ENCODE data around the gene TSHZ2.
"Not testable (repeated sequence)": the region's sequence is repeated elsewhere in the genome, so short reads cannot be mapped to it uniquely, and the experiment has no call there.

The TSHZ2 gene

DNA sequence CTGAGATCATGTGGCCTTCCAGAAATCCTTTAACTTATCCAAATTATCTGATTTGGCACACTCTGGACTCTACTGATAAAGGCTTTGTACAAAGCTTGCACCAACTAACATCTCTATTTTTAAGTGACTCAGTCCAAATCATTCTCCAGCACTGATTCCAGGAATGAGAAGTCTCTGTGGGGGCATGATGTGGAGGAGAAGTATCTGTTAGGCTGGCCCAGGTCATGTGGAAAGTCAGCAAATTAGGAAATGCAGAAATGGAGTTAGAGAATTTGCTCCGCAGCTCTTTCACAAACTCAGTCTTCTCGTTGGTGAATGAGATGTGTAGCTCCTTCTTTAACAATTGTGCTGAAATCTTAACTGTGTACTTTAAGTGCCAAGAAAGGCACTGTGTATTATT is 455.8 kb downstream of the TSHZ2 start:
- H3K36me3 ChIP-seq (ENCODE audit: control insufficient read depth in 2 of 2, insufficient read depth in 2 of 2, low read length in 2 of 2), result no peaks in the 10 kb centered on the region
- H3K27ac ChIP-seq (ENCODE audit: low read length), result no peak overlapping the region
- no peaks in the 10 kb centered on the region for H3K27me3 ChIP-seq (ENCODE audit: control insufficient read depth in 1 of 2, insufficient read depth in 2 of 2, low read length in 2 of 2)

DNA sequence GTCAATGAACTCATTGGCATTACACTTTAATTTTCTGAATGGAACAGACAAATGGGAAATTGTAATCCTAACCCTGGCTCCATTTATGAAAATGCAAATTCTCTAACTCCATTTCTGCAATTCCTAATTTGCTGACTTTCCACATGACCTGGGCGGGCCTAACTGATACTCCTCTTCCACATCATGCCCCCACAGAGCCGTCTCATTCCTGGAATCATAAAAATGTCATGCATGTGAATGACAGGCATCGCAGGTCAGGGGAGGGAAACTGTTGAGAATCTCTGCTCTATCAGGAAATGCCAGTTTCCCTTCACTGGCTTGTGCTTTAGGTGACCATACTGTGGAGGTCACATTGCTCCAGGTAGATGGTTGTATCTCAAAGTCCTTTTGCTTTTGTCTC is 456.4 kb downstream of the TSHZ2 start:
- Histone ChIP-seq H3K27ac (ENCODE audit: low read length) (no peak overlapping the region), H3K36me3 (ENCODE audit: control insufficient read depth in 2 of 2, insufficient read depth in 2 of 2, low read length in 2 of 2) (no peaks in the 10 kb centered on the region), H3K4me1 (ENCODE audit: control insufficient read depth, insufficient read depth, low read length) (no peaks in the 10 kb centered on the region), H3K9me3 (ENCODE audit: control insufficient read depth in 2 of 2, low read length in 2 of 2) (no peaks in the 10 kb centered on the region), H3K9ac (ENCODE audit: low read length in 2 of 2) (no peak overlapping the region), H3K27me3 (ENCODE audit: control insufficient read depth in 1 of 2, insufficient read depth in 2 of 2, low read length in 2 of 2) (no peaks in the 10 kb centered on the region), H3K4me3 (ENCODE audit: low read length in 2 of 2) (no peak overlapping the region)

More for the DNA sequence above, 455.8 kb downstream of the TSHZ2 start:
- Histone ChIP-seq H3K9ac (ENCODE audit: low read length in 2 of 2) (no peak overlapping the region), H3K4me3 (ENCODE audit: low read length in 2 of 2) (no peak overlapping the region), H3K9me3 (ENCODE audit: control insufficient read depth in 2 of 2, low read length in 2 of 2) (no peaks in the 10 kb centered on the region), H3K4me1 (ENCODE audit: control insufficient read depth, insufficient read depth, low read length) (no peaks in the 10 kb centered on the region)

DNA sequence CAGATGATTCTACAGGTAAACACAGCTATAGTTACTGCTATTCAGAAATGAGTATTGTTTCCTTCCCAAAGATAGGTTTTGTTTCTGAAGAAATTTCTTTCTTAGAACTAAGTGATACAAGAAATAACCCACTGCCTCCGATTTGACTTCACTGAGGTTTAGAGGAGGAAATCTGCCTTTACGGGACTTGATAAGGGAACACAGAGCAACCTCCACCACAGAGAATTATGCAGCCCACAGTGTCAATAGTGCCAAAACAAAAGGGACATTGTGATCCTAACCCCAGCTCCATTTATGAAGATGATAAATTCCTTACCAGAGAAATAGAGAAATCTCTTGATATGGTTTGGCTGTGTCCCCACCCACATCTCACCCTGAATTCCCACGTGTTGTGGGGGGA is 456.8 kb downstream of the TSHZ2 start:
- no peak overlapping the region for H3K27ac ChIP-seq (ENCODE audit: low read length)
- no peaks in the 10 kb centered on the region for H3K27me3 ChIP-seq (ENCODE audit: control insufficient read depth in 1 of 2, insufficient read depth in 2 of 2, low read length in 2 of 2)
- H3K4me1 ChIP-seq (ENCODE audit: control insufficient read depth, insufficient read depth, low read length), result no peaks in the 10 kb centered on the region
- H3K9me3 ChIP-seq (ENCODE audit: control insufficient read depth in 2 of 2, low read length in 2 of 2), result no peaks in the 10 kb centered on the region
- no peak overlapping the region for H3K9ac ChIP-seq (ENCODE audit: low read length in 2 of 2)
- no peaks in the 10 kb centered on the region for H3K36me3 ChIP-seq (ENCODE audit: control insufficient read depth in 2 of 2, insufficient read depth in 2 of 2, low read length in 2 of 2)
- H3K4me3 ChIP-seq (ENCODE audit: low read length in 2 of 2), result no peak overlapping the region

DNA sequence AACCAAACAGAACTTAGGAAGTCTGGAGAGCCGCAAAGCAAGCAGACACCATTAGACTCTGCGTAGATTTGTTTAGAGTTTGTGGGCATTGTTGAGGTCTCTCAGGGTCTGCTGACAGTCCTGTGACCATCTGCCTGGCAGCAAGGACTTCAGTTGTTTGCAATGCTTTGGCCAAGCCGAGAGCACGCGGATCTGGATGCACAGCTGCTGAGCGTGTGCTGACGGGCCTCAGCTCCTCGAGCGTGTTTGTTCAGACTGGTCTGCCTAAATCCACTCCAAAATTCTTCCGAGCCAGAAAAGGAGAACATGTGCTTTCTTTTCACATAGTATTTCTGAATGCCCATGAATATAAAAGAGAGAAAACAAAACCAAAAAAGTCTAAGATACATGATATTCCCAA is 462.5 kb downstream of the TSHZ2 start:
- H3K4me1 ChIP-seq (ENCODE audit: control insufficient read depth, insufficient read depth, low read length), result no peaks in the 10 kb centered on the region
- H3K27ac ChIP-seq (ENCODE audit: low read length), result no peak overlapping the region
- H3K36me3 ChIP-seq (ENCODE audit: control insufficient read depth in 2 of 2, insufficient read depth in 2 of 2, low read length in 2 of 2), result no peaks in the 10 kb centered on the region
- H3K4me3 ChIP-seq (ENCODE audit: low read length in 2 of 2), result no peak overlapping the region
- no peak overlapping the region for H3K9ac ChIP-seq (ENCODE audit: low read length in 2 of 2)
- H3K27me3 ChIP-seq (ENCODE audit: control insufficient read depth in 1 of 2, insufficient read depth in 2 of 2, low read length in 2 of 2), result no peaks in the 10 kb centered on the region
- no peaks in the 10 kb centered on the region for H3K9me3 ChIP-seq (ENCODE audit: control insufficient read depth in 2 of 2, low read length in 2 of 2)

DNA sequence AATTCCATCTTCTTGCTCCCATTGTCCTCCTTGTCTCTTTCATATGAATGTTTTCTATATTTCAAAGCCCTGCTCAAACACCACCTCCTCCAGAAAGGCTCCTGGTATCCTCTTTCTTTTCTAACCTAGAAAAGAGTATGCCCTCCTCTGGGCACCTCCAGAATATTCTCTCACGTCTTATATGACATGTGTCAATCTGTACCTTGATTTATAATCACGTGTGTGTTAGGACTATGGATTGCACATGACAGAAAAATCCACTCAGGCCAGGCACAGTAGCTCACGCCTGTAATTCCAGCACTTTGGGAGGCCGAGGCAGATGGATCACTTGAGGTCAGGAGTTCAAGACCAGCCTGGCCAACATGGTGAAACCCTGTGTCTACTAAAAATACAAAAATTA is 464.8 kb downstream of the TSHZ2 start:
- not testable (repeated sequence) for H3K4me1 ChIP-seq (ENCODE audit: control insufficient read depth, insufficient read depth, low read length); H3K27me3 ChIP-seq (ENCODE audit: control insufficient read depth in 1 of 2, insufficient read depth in 2 of 2, low read length in 2 of 2); H3K36me3 ChIP-seq (ENCODE audit: control insufficient read depth in 2 of 2, insufficient read depth in 2 of 2, low read length in 2 of 2); H3K9ac ChIP-seq (ENCODE audit: low read length in 2 of 2); H3K27ac ChIP-seq (ENCODE audit: low read length); H3K9me3 ChIP-seq (ENCODE audit: control insufficient read depth in 2 of 2, low read length in 2 of 2); H3K4me3 ChIP-seq (ENCODE audit: low read length in 2 of 2)

DNA sequence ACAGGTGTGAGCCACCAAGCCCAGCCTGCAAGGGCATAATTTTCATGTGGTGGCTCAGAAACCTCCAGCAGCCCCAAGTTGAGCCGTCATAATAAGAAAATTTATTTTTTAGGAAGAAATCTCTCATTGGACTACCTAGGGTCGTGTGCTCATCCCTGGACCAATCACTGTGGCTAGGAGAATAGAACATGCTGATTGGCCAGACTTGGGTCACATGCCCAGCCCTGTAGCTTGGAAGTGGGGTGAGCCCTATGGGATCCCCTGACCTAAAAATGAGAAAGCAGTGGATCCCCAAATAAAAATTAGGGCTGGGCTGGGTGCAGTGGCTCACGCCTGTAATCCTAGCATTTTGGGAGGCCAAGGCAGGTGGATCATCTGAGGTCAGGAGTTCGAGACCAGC is 466.2 kb downstream of the TSHZ2 start:
- Histone ChIP-seq H3K4me1 (ENCODE audit: control insufficient read depth, insufficient read depth, low read length) (no peaks in the 10 kb centered on the region), H3K36me3 (ENCODE audit: control insufficient read depth in 2 of 2, insufficient read depth in 2 of 2, low read length in 2 of 2) (no peaks in the 10 kb centered on the region), H3K27me3 (ENCODE audit: control insufficient read depth in 1 of 2, insufficient read depth in 2 of 2, low read length in 2 of 2) (no peaks in the 10 kb centered on the region), H3K9ac (ENCODE audit: low read length in 2 of 2) (no peak overlapping the region), H3K4me3 (ENCODE audit: low read length in 2 of 2) (no peak overlapping the region), H3K27ac (ENCODE audit: low read length) (no peak overlapping the region), H3K9me3 (ENCODE audit: control insufficient read depth in 2 of 2, low read length in 2 of 2) (no peaks in the 10 kb centered on the region)

DNA sequence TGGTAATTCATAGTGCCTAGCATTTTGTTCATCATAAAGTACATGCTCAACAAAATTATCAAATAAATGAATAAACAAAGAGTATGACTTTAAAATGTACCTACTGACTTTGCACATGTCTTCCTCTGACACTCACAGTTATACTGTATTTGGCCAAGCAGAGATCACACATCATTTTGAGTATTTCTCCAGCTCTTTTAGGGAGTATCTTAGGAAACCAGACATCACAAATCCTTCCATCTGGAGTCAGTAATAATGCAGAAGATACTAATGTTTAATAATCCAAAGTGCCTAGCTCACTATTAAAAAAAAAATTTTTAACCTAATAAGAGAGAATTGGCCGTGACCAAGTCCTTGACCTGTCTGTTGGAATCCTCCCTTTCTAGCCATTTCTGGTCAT is 466.9 kb downstream of the TSHZ2 start:
- no peaks in the 10 kb centered on the region for H3K4me1 ChIP-seq (ENCODE audit: control insufficient read depth, insufficient read depth, low read length)
- no peaks in the 10 kb centered on the region for H3K27me3 ChIP-seq (ENCODE audit: control insufficient read depth in 1 of 2, insufficient read depth in 2 of 2, low read length in 2 of 2)
- H3K36me3 ChIP-seq (ENCODE audit: control insufficient read depth in 2 of 2, insufficient read depth in 2 of 2, low read length in 2 of 2), result no peaks in the 10 kb centered on the region
- H3K27ac ChIP-seq (ENCODE audit: low read length), result no peak overlapping the region
- H3K4me3 ChIP-seq (ENCODE audit: low read length in 2 of 2), result no peak overlapping the region
- no peaks in the 10 kb centered on the region for H3K9me3 ChIP-seq (ENCODE audit: control insufficient read depth in 2 of 2, low read length in 2 of 2)
- H3K9ac ChIP-seq (ENCODE audit: low read length in 2 of 2), result no peak overlapping the region

DNA sequence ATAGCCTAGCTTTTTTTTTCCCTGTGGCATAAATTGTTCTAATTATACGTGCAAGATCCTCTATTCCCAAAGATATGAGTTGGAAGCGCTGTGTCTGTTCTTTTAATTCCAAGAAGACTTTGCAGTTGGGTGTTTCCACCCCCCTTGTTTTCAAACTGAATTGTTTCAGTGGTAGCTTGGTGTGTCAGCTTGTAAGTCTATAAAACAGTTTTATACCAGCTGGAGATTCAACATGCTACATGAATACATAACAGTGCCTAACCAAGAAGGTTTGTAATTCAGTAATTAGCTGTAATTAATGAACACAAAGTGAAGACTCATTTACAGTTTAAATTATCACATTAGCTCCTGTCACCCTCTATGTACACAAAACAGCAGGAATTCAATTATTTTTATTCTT is 467.5 kb downstream of the TSHZ2 start:
- no peak overlapping the region for H3K4me3 ChIP-seq (ENCODE audit: low read length in 2 of 2)
- H3K9me3 ChIP-seq (ENCODE audit: control insufficient read depth in 2 of 2, low read length in 2 of 2), result no peaks in the 10 kb centered on the region
- no peak overlapping the region for H3K9ac ChIP-seq (ENCODE audit: low read length in 2 of 2)
- H3K27ac ChIP-seq (ENCODE audit: low read length), result no peak overlapping the region
- peaks cover 2% of the 10 kb centered on the region for H3K4me1 ChIP-seq (ENCODE audit: control insufficient read depth, insufficient read depth, low read length)
- no peaks in the 10 kb centered on the region for H3K27me3 ChIP-seq (ENCODE audit: control insufficient read depth in 1 of 2, insufficient read depth in 2 of 2, low read length in 2 of 2)
- H3K36me3 ChIP-seq (ENCODE audit: control insufficient read depth in 2 of 2, insufficient read depth in 2 of 2, low read length in 2 of 2), result no peaks in the 10 kb centered on the region

DNA sequence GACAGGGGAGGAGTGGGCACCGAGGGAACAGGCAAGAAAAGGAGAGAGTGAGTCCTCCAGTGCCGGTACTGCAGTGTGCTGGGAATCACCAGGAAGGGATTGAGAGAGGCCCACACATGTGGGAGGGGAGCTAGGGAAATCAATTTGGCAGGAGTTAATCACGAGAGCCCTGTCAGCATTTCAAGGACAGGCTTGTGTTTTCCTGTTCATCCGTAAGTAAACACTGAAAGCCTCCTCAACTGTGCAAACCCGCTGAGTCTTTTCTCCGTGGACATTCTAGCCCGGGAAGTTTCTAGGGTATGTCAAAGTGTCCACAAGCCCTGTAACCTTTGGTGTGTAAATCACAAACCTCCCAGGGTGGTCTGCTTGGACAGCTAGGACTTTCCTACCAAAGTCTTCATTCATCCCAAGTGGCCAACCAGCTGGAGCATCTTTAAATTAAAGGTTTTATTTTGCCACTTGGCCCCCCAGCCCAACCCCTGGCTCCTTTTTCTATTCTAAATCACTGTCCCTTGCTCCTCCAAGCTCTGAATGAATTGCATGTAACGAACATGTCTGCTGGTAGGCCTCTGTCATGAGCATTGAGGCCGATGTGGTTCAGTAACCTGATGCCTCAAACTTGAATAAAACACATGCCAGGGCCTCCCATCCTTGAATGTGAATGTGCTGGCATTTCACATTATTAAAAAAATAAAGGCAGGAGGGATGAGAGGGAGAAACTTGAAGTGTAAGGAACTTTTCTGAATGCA is 472.4 kb downstream of the TSHZ2 start:
- H3K27me3 ChIP-seq (ENCODE audit: control insufficient read depth in 1 of 2, insufficient read depth in 2 of 2, low read length in 2 of 2), result no peaks in the 10 kb centered on the region
- H3K9me3 ChIP-seq (ENCODE audit: control insufficient read depth in 2 of 2, low read length in 2 of 2), result peaks cover 0 to 1% of the 10 kb centered on the region in 2 donors
- no peaks in the 10 kb centered on the region for H3K36me3 ChIP-seq (ENCODE audit: control insufficient read depth in 2 of 2, insufficient read depth in 2 of 2, low read length in 2 of 2)
- H3K27ac ChIP-seq (ENCODE audit: low read length), result no peak overlapping the region
- no peak overlapping the region for H3K9ac ChIP-seq (ENCODE audit: low read length in 2 of 2)
- H3K4me1 ChIP-seq (ENCODE audit: control insufficient read depth, insufficient read depth, low read length), result peaks cover 6% of the 10 kb centered on the region
- H3K4me3 ChIP-seq (ENCODE audit: low read length in 2 of 2), result no peak overlapping the region

DNA sequence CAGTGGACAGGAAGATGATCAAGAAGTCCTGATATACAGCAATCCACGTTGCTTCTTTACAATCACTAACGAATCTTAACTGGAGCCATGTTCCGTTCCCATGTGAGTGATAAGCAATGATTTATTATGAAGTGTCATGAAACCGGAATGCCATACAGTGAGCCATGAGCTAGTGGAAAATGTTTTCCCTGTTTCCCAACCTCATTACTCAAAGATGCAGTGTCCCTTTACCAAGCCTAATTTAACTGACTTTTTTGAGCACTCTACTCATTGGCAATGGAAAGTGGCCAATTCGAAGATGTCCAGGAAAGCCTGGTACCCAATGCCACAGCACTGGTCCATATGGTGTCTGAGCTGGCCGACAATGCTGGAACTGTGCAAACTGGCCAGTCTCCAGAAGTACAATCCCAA is 473.2 kb downstream of the TSHZ2 start:
- Histone ChIP-seq H3K9ac (ENCODE audit: low read length in 2 of 2) (no peak overlapping the region), H3K27ac (ENCODE audit: low read length) (no peak overlapping the region), H3K36me3 (ENCODE audit: control insufficient read depth in 2 of 2, insufficient read depth in 2 of 2, low read length in 2 of 2) (no peaks in the 10 kb centered on the region), H3K27me3 (ENCODE audit: control insufficient read depth in 1 of 2, insufficient read depth in 2 of 2, low read length in 2 of 2) (no peaks in the 10 kb centered on the region), H3K4me3 (ENCODE audit: low read length in 2 of 2) (no peak overlapping the region), H3K9me3 (ENCODE audit: control insufficient read depth in 2 of 2, low read length in 2 of 2) (peaks cover 0 to 3% of the 10 kb centered on the region in 2 donors), H3K4me1 (ENCODE audit: control insufficient read depth, insufficient read depth, low read length) (peaks cover 6% of the 10 kb centered on the region)

DNA sequence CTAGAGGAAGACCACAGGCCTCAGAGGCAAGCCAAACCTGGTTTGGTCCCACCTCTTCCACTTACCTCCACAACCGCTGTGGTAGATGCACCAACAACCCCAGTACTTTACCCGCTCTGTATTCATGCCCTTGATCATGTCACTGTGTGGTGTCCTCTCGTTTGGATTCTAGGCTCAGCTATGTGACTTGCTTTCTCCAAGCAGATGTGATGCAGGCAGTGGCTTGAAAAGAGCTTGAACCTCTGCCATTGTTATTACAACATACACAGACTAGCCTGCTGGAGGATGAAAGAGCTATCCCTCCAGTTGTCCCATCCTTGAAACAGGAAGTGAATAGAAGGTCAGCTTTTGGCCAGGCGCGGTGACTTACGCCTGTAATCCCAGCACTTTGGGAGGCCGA is 473.8 kb downstream of the TSHZ2 start:
- Histone ChIP-seq H3K4me1 (ENCODE audit: control insufficient read depth, insufficient read depth, low read length) (peaks cover 6% of the 10 kb centered on the region), H3K27me3 (ENCODE audit: control insufficient read depth in 1 of 2, insufficient read depth in 2 of 2, low read length in 2 of 2) (no peaks in the 10 kb centered on the region), H3K9ac (ENCODE audit: low read length in 2 of 2) (no peak overlapping the region), H3K36me3 (ENCODE audit: control insufficient read depth in 2 of 2, insufficient read depth in 2 of 2, low read length in 2 of 2) (no peaks in the 10 kb centered on the region), H3K9me3 (ENCODE audit: control insufficient read depth in 2 of 2, low read length in 2 of 2) (peaks cover 0 to 3% of the 10 kb centered on the region in 2 donors), H3K27ac (ENCODE audit: low read length) (no peak overlapping the region), H3K4me3 (ENCODE audit: low read length in 2 of 2) (no peak overlapping the region)
